CD4-positive, alpha-beta T cell treated with Interleukin-15 for 1 hour (primary cell): ENCODE results near the gene RPL7L1.
"Not testable (repeated sequence)": the region's sequence is repeated elsewhere in the genome, so short reads cannot be mapped to it uniquely, and the experiment has no call there.

Experiments used
- DNase-seq: peaks from one replicate; pipeline ENCODE4 v3.0.0-alpha.2; 2020

RPL7L1 gene

GRCh38 chr6:42879372-42880239 is at the start of gene RPL7L1:
TSS of gene RPL7L1 (plus strand) at chr6:42879616. CDS start at chr6:42879911, 295 bp downstream.
- DNase-seq: peak; percentile 89

GRCh38 chr6:42831237-42831636 is 48.2 kb upstream of the RPL7L1 start:
- no peak for DNase-seq

- DNase-seq: no peak
These were observed 45.4 kb upstream of the RPL7L1 start for GRCh38 chr6:42834056-42834455.

GRCh38 chr6:42841844-42842584 is 37.4 kb upstream of the RPL7L1 start:
- DNase-seq: no peak

- no peak for DNase-seq
These were observed 34.1 kb upstream of the RPL7L1 start for GRCh38 chr6:42845327-42845694.

GRCh38 chr6:42846505-42846904 is 32.9 kb upstream of the RPL7L1 start:
- DNase-seq: no peak

- no peak for DNase-seq
These were observed 30.7 kb upstream of the RPL7L1 start for GRCh38 chr6:42848700-42849099.

- DNase-seq: no peak
These were observed 27.8 kb upstream of the RPL7L1 start for GRCh38 chr6:42851599-42851998.

GRCh38 chr6:42860036-42860435 is 19.4 kb upstream of the RPL7L1 start:
- no peak for DNase-seq

- DNase-seq: no peak
These were observed 18.9 kb upstream of the RPL7L1 start for GRCh38 chr6:42860481-42860880.

- DNase-seq: no peak
These were observed 14.8 kb upstream of the RPL7L1 start for GRCh38 chr6:42864602-42865001.

GRCh38 chr6:42870145-42870936 is 9.1 kb upstream of the RPL7L1 start:
- no peak for DNase-seq

GRCh38 chr6:42871711-42872110 is 7.7 kb upstream of the RPL7L1 start:
- DNase-seq: no peak

GRCh38 chr6:42873313-42873712 is 6.1 kb upstream of the RPL7L1 start:
- DNase-seq: no peak

GRCh38 chr6:42877695-42878094 is 1.7 kb upstream of the RPL7L1 start:
- DNase-seq: no peak

GRCh38 chr6:42880240-42880817 is 913 bp downstream of the RPL7L1 start:
- DNase-seq: not testable (repeated sequence)

- not testable (repeated sequence) for DNase-seq
These were observed 1.5 kb downstream of the RPL7L1 start for GRCh38 chr6:42880871-42881270.

GRCh38 chr6:42885702-42886101 is 6.3 kb downstream of the RPL7L1 start:
- no peak for DNase-seq

- not testable (repeated sequence) for DNase-seq
These were observed 8.8 kb downstream of the RPL7L1 start for GRCh38 chr6:42888201-42888600.

GRCh38 chr6:42889815-42890214 is 10.4 kb downstream of the RPL7L1 start:
- no peak for DNase-seq

- DNase-seq: peak; percentile 89
These were observed 11.1 kb downstream of the RPL7L1 start for GRCh38 chr6:42890311-42891198.

- DNase-seq: no peak
These were observed 11.8 kb downstream of the RPL7L1 start for GRCh38 chr6:42891199-42891722.
